Measurements from ENCODE around the gene FGD6.

DNA sequence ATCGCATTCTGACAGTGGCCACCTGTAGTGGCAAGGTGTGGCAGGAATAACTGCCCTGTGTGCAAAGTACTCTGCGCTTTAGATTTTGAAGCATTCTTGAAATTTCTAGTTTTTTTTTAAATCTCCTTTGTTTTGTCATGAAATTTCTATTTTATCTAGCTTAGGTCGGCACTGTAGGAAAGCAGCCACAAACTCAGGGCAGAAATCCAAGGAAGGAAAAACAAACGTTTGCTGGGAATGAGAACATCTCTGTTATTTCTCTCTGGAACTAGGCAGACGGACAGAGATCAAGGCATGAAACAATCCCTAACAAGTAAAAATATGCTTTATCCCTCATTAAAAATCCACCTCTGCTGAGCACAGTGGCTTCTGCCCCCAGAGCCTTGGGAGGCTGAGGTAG, 142.5 kb downstream of the FGD6 start:
- TF ChIP-seq, protein P1, sequence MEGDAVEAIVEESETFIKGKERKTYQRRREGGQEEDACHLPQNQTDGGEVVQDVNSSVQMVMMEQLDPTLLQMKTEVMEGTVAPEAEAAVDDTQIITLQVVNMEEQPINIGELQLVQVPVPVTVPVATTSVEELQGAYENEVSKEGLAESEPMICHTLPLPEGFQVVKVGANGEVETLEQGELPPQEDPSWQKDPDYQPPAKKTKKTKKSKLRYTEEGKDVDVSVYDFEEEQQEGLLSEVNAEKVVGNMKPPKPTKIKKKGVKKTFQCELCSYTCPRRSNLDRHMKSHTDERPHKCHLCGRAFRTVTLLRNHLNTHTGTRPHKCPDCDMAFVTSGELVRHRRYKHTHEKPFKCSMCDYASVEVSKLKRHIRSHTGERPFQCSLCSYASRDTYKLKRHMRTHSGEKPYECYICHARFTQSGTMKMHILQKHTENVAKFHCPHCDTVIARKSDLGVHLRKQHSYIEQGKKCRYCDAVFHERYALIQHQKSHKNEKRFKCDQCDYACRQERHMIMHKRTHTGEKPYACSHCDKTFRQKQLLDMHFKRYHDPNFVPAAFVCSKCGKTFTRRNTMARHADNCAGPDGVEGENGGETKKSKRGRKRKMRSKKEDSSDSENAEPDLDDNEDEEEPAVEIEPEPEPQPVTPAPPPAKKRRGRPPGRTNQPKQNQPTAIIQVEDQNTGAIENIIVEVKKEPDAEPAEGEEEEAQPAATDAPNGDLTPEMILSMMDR (IDR thresholded peaks at IDR 0.05) = no peak
- TF ChIP-seq POLR2A (IDR thresholded peaks at IDR 0.05) (no peak), POLR2AphosphoS5 (IDR thresholded peaks at IDR 0.05) (no peak), EP300 (IDR thresholded peaks at IDR 0.05; ENCODE audit: low read depth) (no peak)

Measured in transverse colon (tissue), 4 donors.